D341Med (cell line): ENCODE results near the gene ATP6V0A1.

ENCODE experiments used
- DNase-seq: peaks from one replicate; pipeline ENCODE4 v3.0.0; 2012; ENCODE audit warnings: low spot score

Gene ATP6V0A1

DNA sequence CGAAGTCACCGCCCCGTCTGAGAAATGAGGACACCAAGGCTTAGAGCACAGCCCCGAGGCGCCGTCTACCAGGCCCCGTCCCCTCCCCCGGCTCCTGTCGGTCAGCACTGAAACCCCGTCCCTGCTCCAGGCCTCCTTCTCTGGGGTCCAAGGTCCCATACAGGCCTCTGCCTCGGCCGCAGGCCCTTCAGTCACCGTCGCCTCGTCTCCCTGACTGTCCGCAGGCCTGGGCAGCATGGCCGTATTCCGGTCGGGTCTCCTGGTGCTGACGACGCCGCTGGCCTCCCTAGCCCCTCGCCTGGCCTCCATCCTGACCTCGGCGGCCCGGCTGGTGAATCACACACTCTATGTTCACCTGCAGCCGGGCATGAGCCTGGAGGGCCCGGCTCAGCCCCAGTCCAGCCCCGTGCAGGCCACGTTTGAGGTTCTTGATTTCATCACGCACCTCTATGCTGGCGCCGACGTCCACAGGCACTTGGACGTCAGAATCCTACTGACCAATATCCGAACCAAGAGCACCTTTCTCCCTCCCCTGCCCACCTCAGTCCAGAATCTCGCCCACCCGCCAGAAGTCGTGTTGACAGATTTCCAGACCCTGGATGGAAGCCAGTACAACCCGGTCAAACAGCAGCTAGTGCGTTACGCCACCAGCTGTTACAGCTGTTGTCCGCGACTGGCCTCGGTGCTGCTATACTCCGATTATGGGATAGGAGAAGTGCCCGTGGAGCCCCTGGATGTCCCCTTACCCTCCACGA, 103.9 kb downstream of the ATP6V0A1 start:
- DNase-seq = no peak

DNA sequence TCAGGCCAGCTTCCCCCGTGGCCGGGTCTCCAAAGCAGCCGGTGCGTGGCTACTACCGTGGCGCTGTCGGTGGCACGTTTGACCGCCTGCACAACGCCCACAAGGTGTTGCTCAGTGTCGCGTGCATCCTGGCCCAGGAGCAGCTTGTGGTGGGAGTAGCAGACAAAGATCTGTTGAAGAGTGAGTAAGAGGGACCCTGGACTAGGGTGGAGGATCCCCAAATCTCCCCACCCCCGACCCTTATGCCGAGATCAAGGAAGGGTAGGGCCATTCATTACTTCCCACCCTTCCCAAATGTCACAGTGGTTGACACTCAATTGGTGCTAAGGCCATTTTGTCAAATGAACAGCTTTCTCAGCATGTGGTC, 104.4 kb downstream of the ATP6V0A1 start:
- DNase-seq = no peak

DNA sequence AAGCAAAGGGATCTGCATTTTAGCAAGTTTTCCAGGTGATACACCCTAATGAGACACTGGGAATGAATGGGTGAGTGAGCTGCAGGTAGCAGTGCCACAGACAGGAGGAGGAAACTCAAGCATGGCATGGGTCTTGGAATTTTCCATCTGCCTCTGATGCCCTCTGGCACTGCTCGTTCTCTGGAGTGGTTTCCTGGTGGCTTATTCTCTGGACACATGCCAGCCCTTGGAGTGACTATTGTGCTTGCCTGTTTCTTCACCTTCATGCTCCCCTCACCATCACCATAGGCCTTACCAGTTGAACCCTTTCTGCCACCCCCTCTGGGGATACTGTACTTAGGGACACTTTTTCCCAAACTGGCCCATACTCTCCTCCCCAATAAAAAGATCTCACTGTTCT, 104.9 kb downstream of the ATP6V0A1 start:
- no peak for DNase-seq

DNA sequence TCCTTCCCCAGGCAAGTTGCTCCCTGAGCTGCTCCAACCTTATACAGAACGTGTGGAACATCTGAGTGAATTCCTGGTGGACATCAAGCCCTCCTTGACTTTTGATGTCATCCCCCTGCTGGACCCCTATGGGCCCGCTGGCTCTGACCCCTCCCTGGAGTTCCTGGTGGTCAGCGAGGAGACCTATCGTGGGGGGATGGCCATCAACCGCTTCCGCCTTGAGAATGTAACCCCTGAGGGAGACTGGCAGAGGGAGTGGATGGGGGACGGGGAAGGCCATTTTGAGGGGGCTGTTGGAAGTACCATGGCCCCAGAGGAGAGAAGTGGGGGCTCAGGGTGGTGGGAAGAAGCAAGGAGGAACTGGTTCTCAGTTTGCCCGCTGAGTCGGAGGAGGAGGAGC, 105.3 kb downstream of the ATP6V0A1 start:
- no peak for DNase-seq

DNA sequence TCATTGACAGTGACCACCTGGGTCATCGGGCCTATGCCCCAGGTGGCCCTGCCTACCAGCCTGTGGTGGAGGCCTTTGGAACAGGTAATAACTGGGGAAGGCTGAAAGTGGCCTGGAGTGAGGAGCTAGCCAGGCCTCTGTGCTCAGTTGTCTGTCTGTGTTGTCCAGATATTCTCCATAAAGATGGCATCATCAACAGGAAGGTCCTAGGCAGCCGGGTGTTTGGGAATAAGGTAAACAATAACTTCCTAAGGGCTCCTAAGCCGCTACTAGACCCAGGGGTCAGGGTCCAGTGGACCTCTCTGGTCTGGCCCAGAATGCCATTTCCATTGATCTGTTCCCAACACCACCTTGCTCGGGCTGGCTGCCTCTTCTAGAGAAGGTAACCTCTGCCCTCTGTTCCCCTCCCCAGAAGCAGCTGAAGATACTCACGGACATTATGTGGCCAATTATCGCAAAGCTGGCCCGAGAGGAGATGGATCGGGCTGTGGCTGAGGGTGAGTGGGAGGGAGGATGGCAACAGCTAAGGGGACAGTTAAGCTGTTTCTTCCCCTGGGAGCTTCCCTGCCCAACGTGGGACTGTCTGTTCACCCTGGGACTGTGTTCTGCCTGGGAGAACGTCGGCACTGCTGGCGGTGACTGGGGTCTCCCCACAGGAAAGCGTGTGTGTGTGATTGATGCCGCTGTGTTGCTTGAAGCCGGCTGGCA, 106.3 kb downstream of the ATP6V0A1 start:
- no peak for DNase-seq

DNA sequence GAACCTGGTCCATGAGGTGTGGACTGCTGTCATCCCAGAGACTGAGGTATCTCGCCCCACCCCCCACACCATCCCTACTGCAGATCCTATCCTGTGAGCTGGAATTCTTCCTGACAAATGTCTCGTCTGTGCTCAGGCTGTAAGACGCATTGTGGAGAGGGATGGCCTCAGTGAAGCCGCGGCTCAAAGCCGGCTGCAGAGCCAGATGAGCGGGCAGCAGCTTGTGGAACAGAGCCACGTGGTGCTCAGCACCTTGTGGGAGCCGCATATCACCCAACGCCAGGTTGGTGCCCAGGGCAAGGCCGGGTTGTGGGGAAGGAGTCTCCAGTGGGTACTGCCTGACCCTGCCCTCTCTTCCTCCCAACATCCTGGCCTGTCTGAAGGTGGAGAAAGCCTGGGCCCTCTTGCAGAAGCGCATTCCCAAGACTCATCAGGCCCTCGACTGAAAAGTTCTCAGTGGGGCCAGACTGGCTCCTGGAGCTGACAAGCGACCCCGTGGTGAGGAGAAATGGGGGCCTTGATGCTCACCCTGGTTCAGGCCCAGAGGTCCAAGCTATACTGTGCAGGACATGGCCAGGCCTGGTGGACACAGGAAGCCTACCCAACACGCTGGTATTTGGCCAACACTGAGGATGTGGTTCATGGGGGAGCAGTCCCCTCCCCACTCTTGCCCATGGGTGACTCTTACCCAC, 107.0 kb downstream of the ATP6V0A1 start:
- DNase-seq = no peak

DNA sequence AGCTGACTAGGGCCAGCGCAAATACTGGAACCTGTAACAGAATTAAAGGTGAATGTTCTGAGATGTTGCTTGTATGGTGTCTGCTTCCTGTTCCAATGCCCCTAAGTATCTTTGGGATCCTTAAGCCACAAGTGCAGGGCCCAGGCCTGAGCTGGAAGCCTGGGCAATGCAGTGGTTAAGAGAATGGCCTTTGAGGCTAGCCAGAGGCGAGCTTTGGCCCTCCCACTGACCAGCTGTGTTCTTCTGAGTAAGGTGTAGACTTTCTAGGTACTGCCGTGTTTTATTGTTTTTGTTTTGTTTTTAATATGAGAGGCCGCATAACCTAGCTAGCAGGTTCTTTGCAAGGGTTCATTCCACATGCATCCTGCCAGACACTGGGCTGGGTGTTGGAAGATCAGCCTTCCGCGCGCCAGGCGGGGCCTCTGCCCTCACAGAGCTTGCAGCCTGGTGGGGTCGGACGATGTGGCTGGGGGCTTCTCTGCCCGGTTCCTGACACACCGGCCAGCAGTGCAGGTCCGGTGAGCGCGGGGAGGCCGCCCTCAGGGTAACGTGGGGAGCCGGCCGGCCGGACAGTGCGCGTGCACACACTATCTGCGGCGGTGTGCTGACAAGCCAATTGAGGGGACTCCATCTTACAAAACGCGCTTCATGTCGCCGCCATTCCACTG, 107.7 kb downstream of the ATP6V0A1 start:
- no peak for DNase-seq

DNA sequence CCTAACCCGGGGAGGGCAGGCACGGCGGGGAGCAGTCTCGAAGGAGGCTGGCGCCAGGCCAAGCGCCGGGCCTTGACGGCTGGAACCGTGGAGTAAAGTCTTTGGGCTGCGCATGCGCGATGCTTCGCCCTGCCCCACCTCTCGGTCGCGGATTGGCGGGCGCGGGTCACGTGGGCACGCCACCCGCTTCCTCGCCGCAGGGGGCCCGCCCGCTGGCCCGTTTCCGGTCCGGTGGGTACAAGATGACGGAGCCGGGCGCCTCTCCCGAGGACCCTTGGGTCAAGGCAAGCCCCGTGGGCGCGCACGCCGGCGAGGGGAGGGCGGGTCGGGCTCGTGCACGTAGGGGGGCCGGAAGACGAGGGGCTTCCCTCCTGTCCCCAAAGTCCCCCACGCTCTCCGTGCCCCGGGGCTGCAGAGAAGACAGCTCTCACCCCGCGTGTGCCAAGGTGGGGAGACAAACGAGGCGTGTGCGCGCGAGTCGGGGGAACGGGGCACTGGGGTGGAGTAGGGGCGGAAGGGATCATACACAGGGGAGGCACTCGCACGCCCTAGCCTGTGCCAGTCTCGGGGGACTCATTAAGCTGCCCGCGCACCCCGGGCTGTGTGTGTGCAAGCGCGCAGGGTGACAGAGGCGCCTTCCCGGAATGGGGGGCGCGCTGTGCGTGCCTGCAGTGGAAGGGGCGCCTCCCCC, 108.3 kb downstream of the ATP6V0A1 start, which contains the start of gene MLX:
Gene MLX (plus strand): TSS at position 218 of the 691 bp plus-strand sequence. CDS start 25 bp downstream, at position 243.
- DNase-seq = peak; percentile 100

DNA sequence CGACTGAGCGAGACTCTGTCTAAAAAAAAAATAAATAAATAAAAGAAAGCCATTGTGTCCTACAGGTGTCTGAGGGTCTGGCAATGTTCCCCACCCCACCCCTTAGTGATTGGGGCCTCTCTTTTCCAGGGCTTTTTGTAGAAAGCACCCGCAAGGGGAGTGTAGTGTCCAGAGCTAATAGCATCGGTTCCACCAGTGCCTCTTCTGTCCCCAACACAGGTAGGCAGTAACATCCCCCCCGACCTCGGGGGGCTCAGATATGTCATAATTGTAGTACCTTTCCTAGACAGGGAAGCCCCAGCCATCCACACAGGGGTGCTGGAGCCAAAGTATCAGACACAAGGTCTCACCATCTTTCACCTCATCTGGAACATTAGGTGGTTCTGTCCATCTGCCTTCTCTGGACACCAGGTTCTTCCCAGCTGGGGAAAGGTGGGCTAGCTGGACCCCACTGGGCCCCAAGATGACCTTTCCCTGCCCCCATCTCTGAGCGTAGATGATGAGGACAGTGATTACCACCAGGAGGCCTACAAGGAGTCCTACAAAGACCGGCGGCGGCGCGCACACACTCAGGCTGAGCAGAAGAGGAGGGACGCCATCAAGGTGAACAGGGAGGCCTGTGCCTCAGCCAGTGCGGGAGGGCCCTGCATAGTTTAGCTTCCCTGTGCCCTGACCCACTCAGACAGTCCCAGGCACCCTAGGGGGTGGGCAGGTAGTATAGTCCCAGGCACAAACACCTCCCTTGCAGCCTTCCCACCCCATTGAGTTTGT, 109.8 kb downstream of the ATP6V0A1 start:
- no peak for DNase-seq

DNA sequence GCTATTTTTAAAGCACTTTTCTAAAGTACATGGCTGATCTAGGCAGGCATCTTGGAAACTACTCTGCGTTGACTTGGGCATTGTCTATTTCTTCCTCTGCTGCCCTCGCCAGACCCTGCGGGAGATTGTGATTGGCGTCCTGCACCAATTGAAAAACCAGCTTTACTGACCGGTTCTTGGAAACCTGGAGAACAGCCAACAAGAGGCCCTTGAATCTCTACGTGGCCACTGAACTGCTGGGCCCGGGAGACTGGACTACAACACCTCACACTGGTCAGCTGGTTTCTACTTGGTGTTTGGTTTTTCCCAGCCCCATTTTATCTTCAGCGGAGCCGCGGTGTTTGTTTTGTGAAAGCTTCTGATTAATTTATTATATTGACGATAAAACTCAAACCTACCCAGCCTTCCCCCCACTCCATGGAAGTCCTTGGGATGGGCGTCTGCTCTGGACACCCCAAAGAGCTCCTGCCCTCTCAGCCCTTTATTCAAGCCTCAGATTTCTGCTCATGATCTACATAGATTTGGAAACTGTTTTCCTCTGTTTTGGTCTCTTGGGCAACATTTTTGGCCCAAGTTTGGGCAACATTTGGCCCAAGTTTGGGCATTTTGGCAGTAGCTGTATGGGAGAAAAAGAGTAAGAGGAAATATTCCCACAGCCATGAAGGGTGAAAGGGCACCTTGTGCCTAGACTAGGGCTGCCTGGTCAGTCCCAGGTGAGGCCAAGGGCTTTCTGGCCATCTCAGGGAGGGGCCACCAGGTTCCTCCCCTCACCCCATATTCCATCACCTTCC, 113.0 kb downstream of the ATP6V0A1 start:
- DNase-seq = no peak
